CD14-positive monocyte (primary cell): ENCODE results near the gene RAB27A. TPM values are rescaled to one million over a fixed set of nuclear protein-coding genes. Genes with fewer than 3 reads are reported as not detected.
A peak's percentile ranks its signal among the peaks of the same experiment; 100 is the strongest.

ENCODE experiments used
- DNase-seq, 3 donors: peaks; one replicate each; pipeline ENCODE4 v3.0.0-alpha.2; 2011 to 2022
- H2AFZ ChIP-seq: 2 replicates; pipeline ENCODE4 v1.6.0; 2012; ENCODE audit warnings: mild to moderate bottlenecking, low read depth, low read length, inconsistent platforms; ENCODE audit not compliant: insufficient read depth, poor library complexity, severe bottlenecking
- H3K27ac ChIP-seq, 2 donors: 1 replicate in 1 of 2; 2 replicates in 1 of 2; pipeline ENCODE4 v1.5.1; 2012 to 2013; ENCODE audit warnings: low read length in 2 of 2, control low read depth in 1 of 2, inconsistent platforms in 1 of 2, low read depth in 1 of 2, mild to moderate bottlenecking in 1 of 2
- H3K27me3 ChIP-seq, 2 donors: one replicate each; pipeline versions ENCODE4 v1.6.0 to v1.6.1; 2011 to 2013; ENCODE audit warnings: low read length in 2 of 2; ENCODE audit not compliant: control insufficient read depth in 2 of 2, insufficient read depth in 2 of 2
- H3K36me3 ChIP-seq, 2 donors: replicated peaks in 1 of 2; 1 replicate in 1 of 2; 2 replicates in 1 of 2; pipeline versions ENCODE4 v1.5.1 to v1.6.1; 2012 to 2013; ENCODE audit warnings: low read length in 2 of 2, control low read depth in 1 of 2, inconsistent platforms in 1 of 2, mild to moderate bottlenecking in 1 of 2; ENCODE audit not compliant: insufficient read depth in 2 of 2, control insufficient read depth in 1 of 2
- H3K4me1 ChIP-seq, 2 donors: 1 replicate in 1 of 2; 2 replicates in 1 of 2; pipeline versions ENCODE4 v1.5.1 to v1.6.1; 2012 to 2013; ENCODE audit warnings: low read length in 2 of 2, control low read depth in 1 of 2, inconsistent platforms in 1 of 2, mild to moderate bottlenecking in 1 of 2, moderate library complexity in 1 of 2; ENCODE audit not compliant: insufficient read depth in 2 of 2, control insufficient read depth in 1 of 2
- H3K4me2 ChIP-seq: replicated peaks from 2 replicates; pipeline ENCODE3; 2012; ENCODE audit warnings: low read length, moderate library complexity, mild to moderate bottlenecking; ENCODE audit not compliant: poor library complexity, severe bottlenecking; ENCODE audit errors: extremely low read depth
- H3K4me3 ChIP-seq, 3 experiments: fragments of 200-600 bp in 1 of 3; sonication (generic) in 1 of 3; replicated peaks in 1 of 3; 1 replicate in 2 of 3; 2 replicates in 1 of 3; pipeline ENCODE4 v1.5.1; 2011 to 2013; ENCODE audit warnings: low read length in 3 of 3, mild to moderate bottlenecking in 3 of 3, control low read depth in 2 of 3, low read depth in 2 of 3, inconsistent platforms in 1 of 3, moderate library complexity in 1 of 3
- H3K79me2 ChIP-seq: 2 replicates; pipeline ENCODE4 v1.6.0; 2012; ENCODE audit warnings: mild to moderate bottlenecking, control low read depth, inconsistent platforms, low read length, moderate library complexity; ENCODE audit not compliant: insufficient read depth
- H3K9ac ChIP-seq: 2 replicates; pipeline ENCODE4 v1.6.0; 2017; ENCODE audit warnings: low read length, mild to moderate bottlenecking; ENCODE audit not compliant: insufficient read depth, poor library complexity, severe bottlenecking
- H3K9me3 ChIP-seq, 2 donors: replicated peaks in 1 of 2; 1 replicate in 1 of 2; 2 replicates in 1 of 2; pipeline versions ENCODE4 v1.5.1 to v1.6.1; 2012 to 2013; ENCODE audit warnings: low read length in 2 of 2, control low read depth in 1 of 2; ENCODE audit not compliant: control insufficient read depth in 1 of 2, insufficient read depth in 1 of 2
- H4K20me1 ChIP-seq: 2 replicates; pipeline ENCODE4 v1.6.0; 2012; ENCODE audit warnings: mild to moderate bottlenecking, low read length, control low read depth, moderate library complexity; ENCODE audit not compliant: insufficient read depth
- H3K27ac Mint-ChIP-seq, 7 donors: one replicate each; pipeline ENCODE4 v1.8.0; 2020; ENCODE audit warnings: mild to moderate bottlenecking in 7 of 7, mixed read lengths in 7 of 7, moderate library complexity in 6 of 7, inconsistent platforms in 2 of 7
- H3K27me3 Mint-ChIP-seq, 3 donors: one replicate each; pipeline ENCODE4 v1.8.0; 2021 to 2022; ENCODE audit warnings: low read depth in 3 of 3, mild to moderate bottlenecking in 3 of 3, mixed read lengths in 3 of 3, moderate library complexity in 3 of 3, inconsistent platforms in 1 of 3
- H3K36me3 Mint-ChIP-seq, 2 donors: one replicate each; pipeline ENCODE4 v1.8.0; 2020; ENCODE audit warnings: mixed read lengths in 2 of 2, inconsistent platforms in 1 of 2, mild to moderate bottlenecking in 1 of 2
- H3K4me1 Mint-ChIP-seq: one replicate; pipeline ENCODE4 v1.8.0; 2020; ENCODE audit warnings: mild to moderate bottlenecking, mixed read lengths
- H3K4me3 Mint-ChIP-seq, 2 donors: one replicate each; pipeline ENCODE4 v1.8.0; 2020; ENCODE audit warnings: mild to moderate bottlenecking in 2 of 2, mixed read lengths in 2 of 2, moderate library complexity in 1 of 2
- H3K9me3 Mint-ChIP-seq, 7 donors: one replicate each; pipeline ENCODE4 v1.8.0; 2020 to 2022; ENCODE audit warnings: mixed read lengths in 7 of 7, mild to moderate bottlenecking in 6 of 7, moderate library complexity in 6 of 7, inconsistent platforms in 2 of 7
- CTCF ChIP-seq: fragments of 200-600 bp; IDR thresholded peaks from one replicate; pipeline ENCODE4 v1.8.0; 2022; ENCODE audit warnings: antibody characterized with exemption, mild to moderate bottlenecking
- WGBS: methylation state at CpG from one replicate; pipeline ENCODE4 v1.1.5; 2013; ENCODE audit warnings: missing lambda C conversion rate; ENCODE audit not compliant: insufficient coverage; 5-methylcytosine and 5-hydroxymethylcytosine counted together
- intact Hi-C, 2 donors: fragments of 100-400 bp; cut with micrococcal nuclease; formaldehyde crosslinking; loops; one replicate each; pipeline versions ENCODE4 v1.15.0 to v1.15.1; 2023
- polyA plus RNA-seq, 3 donors: library from polyadenylated mRNA; depleted of rRNA in 1 of 3; unstranded in 2 of 3; stranded (reverse) in 1 of 3; fragments of 300-500 nt in 2 of 3; fragments of >200 nt in 1 of 3; fragmentation: Illumina TruSeq in 2 of 3; gene quantifications; 1 replicate in 2 of 3; 2 replicates in 1 of 3; pipeline ENCODE4 v1.2.3, GENCODE V29; 2012 to 2021

Gene RAB27A
- polyA plus RNA-seq, 3 donors: 70.1 to 159 (median 135) TPM

- intact Hi-C loops: no loop called here
- Histone ChIP-seq H2AFZ (no peak overlapping the region), H3K9me3 (no peaks in the 10 kb centered on the region), H3K4me1 (peaks cover 45 to 55% of the 10 kb centered on the region in 2 donors), H3K27me3 (no peaks in the 10 kb centered on the region), H3K9ac (no peak overlapping the region), H4K20me1 (no peaks in the 10 kb centered on the region), H3K4me2 (no peak overlapping the region), H3K4me3 (no peak overlapping the region), H3K36me3 (peaks cover 5 to 21% of the 10 kb centered on the region in 2 donors), H3K79me2 (peaks cover 94% of the 10 kb centered on the region), H3K27ac (peak overlapping the region in 1 of 2 donors; percentile 60)
- Mint-ChIP-seq H3K36me3 (peaks cover 17 to 41% of the 10 kb centered on the region in 2 donors), H3K27ac (peak overlapping the region in 4 of 7 donors; percentile 51 to 80 (median 68)), H3K4me3 (no peak overlapping the region), H3K9me3 (no peaks in the 10 kb centered on the region), H3K4me1 (peaks cover 67% of the 10 kb centered on the region), H3K27me3 (no peaks in the 10 kb centered on the region)
- TF ChIP-seq CTCF: no peak
- 100% methylated on average over 1 of the region's 4 CpGs for WGBS
- no peak for DNase-seq
These were observed 44.6 kb downstream of the RAB27A start for GRCh38 chr15:55245059-55245458.

DNA sequence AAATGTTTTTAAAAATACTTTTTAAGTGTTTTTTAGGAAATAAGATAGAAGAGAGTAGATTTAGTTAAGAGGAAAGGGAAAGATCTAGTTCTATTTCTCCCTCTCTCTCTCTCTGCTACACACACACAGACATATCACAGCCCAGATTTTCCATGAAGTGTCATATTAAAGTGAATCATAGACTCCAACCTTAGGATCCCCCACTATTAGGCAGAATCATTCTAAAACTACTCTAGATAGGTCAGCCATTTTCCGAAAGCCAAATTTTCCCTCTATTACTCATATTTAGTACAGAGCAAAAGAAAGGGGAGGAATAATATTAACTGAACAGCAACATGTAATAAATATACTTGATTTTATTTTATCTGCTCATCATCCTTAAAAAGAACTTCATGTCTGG is 47.7 kb downstream of the RAB27A start:
- H3K4me3 Mint-ChIP-seq: no peak overlapping the region
- no peaks in the 10 kb centered on the region for H3K9me3 Mint-ChIP-seq
- no peak for TF ChIP-seq CTCF
- Histone ChIP-seq H3K4me2 (no peak overlapping the region), H3K4me3 (no peak overlapping the region), H3K4me1 (peaks cover 13 to 23% of the 10 kb centered on the region in 2 donors), H3K9me3 (no peaks in the 10 kb centered on the region), H3K27ac (peak overlapping the region in 1 of 2 donors; percentile 33), H4K20me1 (peaks cover 17% of the 10 kb centered on the region), H3K79me2 (peaks cover 99% of the 10 kb centered on the region), H2AFZ (no peak overlapping the region), H3K36me3 (peaks cover 14 to 52% of the 10 kb centered on the region in 2 donors), H3K9ac (no peak overlapping the region), H3K27me3 (no peaks in the 10 kb centered on the region)
- H3K27me3 Mint-ChIP-seq: no peaks in the 10 kb centered on the region
- no peak for DNase-seq
- intact Hi-C loops: no loop called here
- H3K4me1 Mint-ChIP-seq: peaks cover 40% of the 10 kb centered on the region
- H3K27ac Mint-ChIP-seq: peak overlapping the region in 3 of 7 donors; percentile 30 to 75 (median 33)
- peaks cover 23 to 47% of the 10 kb centered on the region in 2 donors for H3K36me3 Mint-ChIP-seq
- no CpG with 5 or more reads among the region's 1 CpG for WGBS
